Naive thymus-derived CD8-positive, alpha-beta T cell (primary cell): ENCODE data around the gene SHPK. TPM values are rescaled to one million over a fixed set of nuclear protein-coding genes. Genes with fewer than 3 reads are reported as not detected.

Source experiments
- ATAC-seq, 2 donors: fragments of 150-1000 bp; cut with Tn5 transposase in 1 of 2; sonication (Bioruptor Pico), chemical (Tn5 transposase) in 1 of 2; 1 replicate in 1 of 2; 2 replicates in 1 of 2; pipeline ENCODE4 v1.10.0; 2021; ENCODE audit warnings: mild to moderate bottlenecking in 2 of 2, moderate library complexity in 2 of 2
- POLR2A ChIA-PET: fragments of 350-600 bp; sonication (Branson Sonifier 250); formaldehyde crosslinking; loops from one replicate; lab custom pipeline; 2021; ENCODE audit warnings: antibody characterized with exemption; lab: Charles Lee
- DNase-seq, 10 donors: peaks; one replicate each; pipeline versions ENCODE4 v3.0.0 to v3.0.0-alpha.2; 2020 to 2022
- H3K27ac Mint-ChIP-seq, 10 donors: one replicate each; pipeline ENCODE4 v1.8.0; 2020 to 2022; ENCODE audit warnings: mild to moderate bottlenecking in 10 of 10, mixed read lengths in 10 of 10, moderate library complexity in 4 of 10, inconsistent platforms in 1 of 10
- H3K27me3 Mint-ChIP-seq, 5 donors: one replicate each; pipeline ENCODE4 v1.8.0; 2021 to 2022; ENCODE audit warnings: mixed read lengths in 5 of 5
- H3K36me3 Mint-ChIP-seq, 3 donors: one replicate each; pipeline ENCODE4 v1.8.0; 2020 to 2022; ENCODE audit warnings: mixed read lengths in 3 of 3, mild to moderate bottlenecking in 2 of 3, inconsistent platforms in 1 of 3
- H3K4me1 Mint-ChIP-seq, 4 donors: one replicate each; pipeline ENCODE4 v1.8.0; 2021 to 2022; ENCODE audit warnings: mixed read lengths in 4 of 4
- H3K4me3 Mint-ChIP-seq, 10 donors: one replicate each; pipeline ENCODE4 v1.8.0; 2020 to 2022; ENCODE audit warnings: mild to moderate bottlenecking in 10 of 10, mixed read lengths in 10 of 10, moderate library complexity in 6 of 10, inconsistent platforms in 1 of 10
- H3K9me3 Mint-ChIP-seq, 9 donors: one replicate each; pipeline ENCODE4 v1.8.0; 2020 to 2022; ENCODE audit warnings: mixed read lengths in 9 of 9, mild to moderate bottlenecking in 3 of 9, inconsistent platforms in 1 of 9, moderate library complexity in 1 of 9
- polyA plus RNA-seq, 3 donors: library from polyadenylated mRNA; unstranded; fragments of 300-500 nt; fragmentation: Illumina TruSeq; gene quantifications; one replicate each; pipeline ENCODE4 v1.2.3, GENCODE V29; 2021
- total RNA-seq, 8 experiments: library from RNA in 2 of 8; stranded (reverse) in 2 of 8; gene quantifications; one replicate each; pipeline ENCODE4 v1.2.3 and lab custom pipeline; 2021 to 2026

Gene SHPK
- total and polyA plus RNA-seq, 5 experiments from 2014 or later, result 3.5 to 10.1 (median 7.1) TPM

- H3K36me3 Mint-ChIP-seq, result peaks cover 0 to 16% (median 0%) of the 10 kb centered on the region in 3 donors
Measured at GRCh38 chr17:3672571-3672970, 36.5 kb upstream of the SHPK start.

GRCh38 chr17:3669548-3669947 is 33.5 kb upstream of the SHPK start:
- H3K4me3 Mint-ChIP-seq, result peak overlapping the region; percentile 85 to 94 (median 92)
- H3K27me3 Mint-ChIP-seq, result no peaks in the 10 kb centered on the region
- peaks cover 14 to 31% (median 29%) of the 10 kb centered on the region in 4 donors for H3K4me1 Mint-ChIP-seq
- DNase-seq, result no peak
- H3K27ac Mint-ChIP-seq, result peak overlapping the region; percentile 73 to 95 (median 91)
- H3K36me3 Mint-ChIP-seq, result peaks cover 0 to 14% (median 0%) of the 10 kb centered on the region in 3 donors
- no peaks in the 10 kb centered on the region for H3K9me3 Mint-ChIP-seq
- POLR2A ChIA-PET, result interaction anchor here (0.7 kb wide), 1 partner anchor 53 kb away, joined by 6 read pairs; the partner anchor contains the start of gene HASPIN
- no peak for ATAC-seq

More at GRCh38 chr17:3672571-3672970, 36.5 kb upstream of the SHPK start:
- H3K4me3 Mint-ChIP-seq, result no peak overlapping the region
- peaks cover 12 to 22% (median 19%) of the 10 kb centered on the region in 4 donors for H3K4me1 Mint-ChIP-seq
- no peaks in the 10 kb centered on the region for H3K27me3 Mint-ChIP-seq
- DNase-seq (no peak), ATAC-seq (no peak)
- H3K9me3 Mint-ChIP-seq, result no peaks in the 10 kb centered on the region
- POLR2A ChIA-PET, result no interaction called here
- no peak overlapping the region for H3K27ac Mint-ChIP-seq

GRCh38 chr17:3669085-3669347 is 33.0 kb upstream of the SHPK start:
- H3K9me3 Mint-ChIP-seq, result no peaks in the 10 kb centered on the region
- peak overlapping the region; percentile 85 to 94 (median 92) for H3K4me3 Mint-ChIP-seq
- POLR2A ChIA-PET, result interaction anchor here (0.6 to 1.3 kb wide), 4 partner anchors 26 to 54 kb away, joined by 3 to 6 read pairs (median 4); partner anchors contain the start of genes CTNS, HASPIN and SHPK
- H3K27me3 Mint-ChIP-seq, result no peaks in the 10 kb centered on the region
- H3K4me1 Mint-ChIP-seq, result peaks cover 14 to 31% (median 29%) of the 10 kb centered on the region in 4 donors
- peak overlapping the region; percentile 73 to 95 (median 91) for H3K27ac Mint-ChIP-seq
- no peak for DNase-seq
- ATAC-seq, result no peak
- H3K36me3 Mint-ChIP-seq, result peaks cover 0 to 14% (median 0%) of the 10 kb centered on the region in 3 donors

GRCh38 chr17:3668279-3669084 is 32.4 kb upstream of the SHPK start, which contains the start of the genes EMC6 and TAX1BP3:
EMC6 (plus strand) TSS chr17:3668812; CDS start chr17:3669147, 335 bp downstream.
TAX1BP3 (minus strand) TSS chr17:3668578; CDS start chr17:3668526, 52 bp downstream.
- POLR2A ChIA-PET, result interaction anchor here (0.6 to 1.3 kb wide), 4 partner anchors 27 to 55 kb away, joined by 3 to 6 read pairs (median 4); partner anchors contain the start of genes CTNS, HASPIN and SHPK
- peak; percentile 95 to 97 for ATAC-seq
- H3K4me1 Mint-ChIP-seq, result peaks cover 14 to 31% (median 29%) of the 10 kb centered on the region in 4 donors

GRCh38 chr17:3667366-3668278 is 31.6 kb upstream of the SHPK start:
- no peaks in the 10 kb centered on the region for H3K27me3 Mint-ChIP-seq
- no peaks in the 10 kb centered on the region for H3K9me3 Mint-ChIP-seq
- DNase-seq, result no peak
- H3K4me3 Mint-ChIP-seq, result peak overlapping the region; percentile 79 to 94 (median 90)
- POLR2A ChIA-PET, result interaction anchor here (0.5 to 1.3 kb wide), 5 partner anchors 31 to 93 kb away, joined by 3 to 13 read pairs (median 4); partner anchors contain the start of genes CTNS and SHPK
- H3K36me3 Mint-ChIP-seq, result peaks cover 0 to 14% (median 0%) of the 10 kb centered on the region in 3 donors
- H3K27ac Mint-ChIP-seq, result peak overlapping the region in 6 of 10 donors; percentile 29 to 82 (median 51)
- no peak for ATAC-seq
- H3K4me1 Mint-ChIP-seq, result peaks cover 14 to 31% (median 28%) of the 10 kb centered on the region in 4 donors

More at GRCh38 chr17:3668279-3669084, 32.4 kb upstream of the SHPK start, which contains the start of the genes EMC6 and TAX1BP3:
- Mint-ChIP-seq H3K9me3 (no peaks in the 10 kb centered on the region), H3K4me3 (peak within 1 kb of the TSS; percentile 85 to 94 (median 92)), H3K27me3 (no peaks in the 10 kb centered on the region), H3K27ac (peak within 1 kb of the TSS; percentile 73 to 95 (median 91)), H3K36me3 (peaks cover 0 to 14% (median 0%) of the 10 kb centered on the region in 3 donors)
- DNase-seq, result peak; percentile 96 to 100 (median 99)

- Mint-ChIP-seq H3K36me3 (peaks cover 0 to 11% (median 0%) of the 10 kb centered on the region in 3 donors), H3K9me3 (no peaks in the 10 kb centered on the region), H3K27ac (peak overlapping the region in 2 of 10 donors; percentile 63 to 85), H3K4me1 (peaks cover 11 to 29% (median 27%) of the 10 kb centered on the region in 4 donors), H3K4me3 (peak overlapping the region; percentile 25 to 94 (median 52)), H3K27me3 (no peaks in the 10 kb centered on the region)
- ATAC-seq (no peak), DNase-seq (no peak)
- POLR2A ChIA-PET, result interaction anchor here (0.5 to 1.3 kb wide), 2 partner anchors 17 to 30 kb away, joined by 4 to 13 read pairs; partner anchors contain the start of genes CTNS and SHPK
Measured at GRCh38 chr17:3666516-3666915, 30.5 kb upstream of the SHPK start.

- H3K4me1 Mint-ChIP-seq, result peaks cover 11 to 27% (median 26%) of the 10 kb centered on the region in 4 donors
- H3K4me3 Mint-ChIP-seq, result peak overlapping the region in 9 of 10 donors; percentile 25 to 94 (median 52)
- peak overlapping the region in 2 of 10 donors; percentile 40 to 85 for H3K27ac Mint-ChIP-seq
- ATAC-seq (no peak), DNase-seq (no peak)
- peaks cover 0 to 5% (median 0%) of the 10 kb centered on the region in 3 donors for H3K36me3 Mint-ChIP-seq
- no peaks in the 10 kb centered on the region for H3K9me3 Mint-ChIP-seq
- no peaks in the 10 kb centered on the region for H3K27me3 Mint-ChIP-seq
- POLR2A ChIA-PET, result no interaction called here
Measured at GRCh38 chr17:3665834-3666233, 29.8 kb upstream of the SHPK start.

GRCh38 chr17:3663102-3664011 is 27.3 kb upstream of the SHPK start:
- Mint-ChIP-seq H3K36me3 (no peaks in the 10 kb centered on the region), H3K4me3 (no peak overlapping the region), H3K4me1 (peaks cover 7 to 14% (median 11%) of the 10 kb centered on the region in 4 donors), H3K9me3 (no peaks in the 10 kb centered on the region), H3K27ac (peak overlapping the region in 1 of 10 donors; percentile 49), H3K27me3 (no peaks in the 10 kb centered on the region)
- POLR2A ChIA-PET, result no interaction called here
- ATAC-seq, result no peak
- DNase-seq, result no peak

- no peaks in the 10 kb centered on the region for H3K9me3 Mint-ChIP-seq
- DNase-seq (no peak), ATAC-seq (no peak)
- no peak overlapping the region for H3K27ac Mint-ChIP-seq
- no peaks in the 10 kb centered on the region for H3K27me3 Mint-ChIP-seq
- H3K4me3 Mint-ChIP-seq, result no peak overlapping the region
- no peaks in the 10 kb centered on the region for H3K4me1 Mint-ChIP-seq
- POLR2A ChIA-PET, result no interaction called here
- H3K36me3 Mint-ChIP-seq, result no peaks in the 10 kb centered on the region
Measured at GRCh38 chr17:3660311-3660891, 24.4 kb upstream of the SHPK start.

GRCh38 chr17:3659541-3660111 is 23.6 kb upstream of the SHPK start:
- Mint-ChIP-seq H3K27ac (no peak overlapping the region), H3K4me3 (no peak overlapping the region), H3K36me3 (no peaks in the 10 kb centered on the region), H3K9me3 (no peaks in the 10 kb centered on the region), H3K27me3 (no peaks in the 10 kb centered on the region), H3K4me1 (no peaks in the 10 kb centered on the region)
- POLR2A ChIA-PET, result no interaction called here
- DNase-seq (no peak), ATAC-seq (no peak)
